ENCODE results near the gene GCLM.

GCLM gene

DNA sequence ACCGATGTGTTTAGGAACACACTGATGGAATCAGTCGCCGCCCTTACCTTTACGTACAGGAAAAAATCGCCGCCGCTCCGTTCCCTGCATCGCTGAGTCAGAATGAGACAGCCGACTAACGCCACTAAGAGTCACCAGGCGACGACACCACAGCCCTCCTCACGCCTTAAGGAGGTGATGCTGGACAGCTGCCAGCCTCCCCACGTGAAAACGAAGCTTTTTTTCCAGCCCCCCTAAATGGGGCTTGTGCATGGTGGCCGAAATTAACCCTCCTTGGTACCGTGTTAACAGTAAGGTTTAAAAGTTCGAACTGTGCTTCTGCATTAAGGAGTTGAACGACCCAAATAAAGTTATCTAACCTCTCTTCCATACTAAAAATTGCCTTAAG lies 30.7 kb downstream of the GCLM start:
- TF ChIP-seq SIN3A (IDR thresholded peaks at IDR 0.05; ENCODE audit: borderline replicate concordance, insufficient read depth, low read length): no peak
- TF ChIP-seq, protein P1, sequence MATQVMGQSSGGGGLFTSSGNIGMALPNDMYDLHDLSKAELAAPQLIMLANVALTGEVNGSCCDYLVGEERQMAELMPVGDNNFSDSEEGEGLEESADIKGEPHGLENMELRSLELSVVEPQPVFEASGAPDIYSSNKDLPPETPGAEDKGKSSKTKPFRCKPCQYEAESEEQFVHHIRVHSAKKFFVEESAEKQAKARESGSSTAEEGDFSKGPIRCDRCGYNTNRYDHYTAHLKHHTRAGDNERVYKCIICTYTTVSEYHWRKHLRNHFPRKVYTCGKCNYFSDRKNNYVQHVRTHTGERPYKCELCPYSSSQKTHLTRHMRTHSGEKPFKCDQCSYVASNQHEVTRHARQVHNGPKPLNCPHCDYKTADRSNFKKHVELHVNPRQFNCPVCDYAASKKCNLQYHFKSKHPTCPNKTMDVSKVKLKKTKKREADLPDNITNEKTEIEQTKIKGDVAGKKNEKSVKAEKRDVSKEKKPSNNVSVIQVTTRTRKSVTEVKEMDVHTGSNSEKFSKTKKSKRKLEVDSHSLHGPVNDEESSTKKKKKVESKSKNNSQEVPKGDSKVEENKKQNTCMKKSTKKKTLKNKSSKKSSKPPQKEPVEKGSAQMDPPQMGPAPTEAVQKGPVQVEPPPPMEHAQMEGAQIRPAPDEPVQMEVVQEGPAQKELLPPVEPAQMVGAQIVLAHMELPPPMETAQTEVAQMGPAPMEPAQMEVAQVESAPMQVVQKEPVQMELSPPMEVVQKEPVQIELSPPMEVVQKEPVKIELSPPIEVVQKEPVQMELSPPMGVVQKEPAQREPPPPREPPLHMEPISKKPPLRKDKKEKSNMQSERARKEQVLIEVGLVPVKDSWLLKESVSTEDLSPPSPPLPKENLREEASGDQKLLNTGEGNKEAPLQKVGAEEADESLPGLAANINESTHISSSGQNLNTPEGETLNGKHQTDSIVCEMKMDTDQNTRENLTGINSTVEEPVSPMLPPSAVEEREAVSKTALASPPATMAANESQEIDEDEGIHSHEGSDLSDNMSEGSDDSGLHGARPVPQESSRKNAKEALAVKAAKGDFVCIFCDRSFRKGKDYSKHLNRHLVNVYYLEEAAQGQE (IDR thresholded peaks at IDR 0.05; ENCODE audit: insufficient read depth in 1 of 2, low read depth in 2 of 2, low read length in 2 of 2): peak in 1 of 2 experiments; percentile 55; a peak in 1 of 4 replicates

DNA sequence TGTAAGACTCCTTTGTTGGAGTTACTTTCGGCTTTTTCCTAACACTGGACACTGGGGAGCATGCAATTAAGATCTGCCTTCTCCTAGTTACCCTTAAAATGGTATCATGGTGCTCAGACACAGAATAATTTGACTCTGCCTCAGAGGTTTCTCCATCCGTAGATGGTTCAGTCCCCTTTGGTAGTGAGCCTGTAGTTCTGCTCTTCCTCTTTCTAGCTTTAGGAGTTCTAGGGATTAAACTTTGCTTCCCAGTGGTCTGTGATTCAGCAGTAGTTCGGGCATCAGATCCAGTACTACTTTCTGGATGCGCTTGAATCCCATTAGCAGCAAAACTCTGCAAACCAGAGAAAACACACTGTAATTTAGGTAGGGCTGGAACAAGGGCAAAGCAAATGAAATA lies 31.7 kb downstream of the GCLM start:
- TF ChIP-seq POLR2AphosphoS5 (IDR thresholded peaks at IDR 0.05; ENCODE audit: low read depth, low read length) (no peak), SIN3A (IDR thresholded peaks at IDR 0.05; ENCODE audit: borderline replicate concordance, insufficient read depth, low read length) (no peak), TAF1 (IDR thresholded peaks at IDR 0.05; ENCODE audit: borderline replicate concordance, insufficient read depth, low read length) (no peak)
- TF ChIP-seq, protein P1 (IDR thresholded peaks at IDR 0.05; ENCODE audit: insufficient read depth in 1 of 2, low read depth in 2 of 2, low read length in 2 of 2): no peak

DNA sequence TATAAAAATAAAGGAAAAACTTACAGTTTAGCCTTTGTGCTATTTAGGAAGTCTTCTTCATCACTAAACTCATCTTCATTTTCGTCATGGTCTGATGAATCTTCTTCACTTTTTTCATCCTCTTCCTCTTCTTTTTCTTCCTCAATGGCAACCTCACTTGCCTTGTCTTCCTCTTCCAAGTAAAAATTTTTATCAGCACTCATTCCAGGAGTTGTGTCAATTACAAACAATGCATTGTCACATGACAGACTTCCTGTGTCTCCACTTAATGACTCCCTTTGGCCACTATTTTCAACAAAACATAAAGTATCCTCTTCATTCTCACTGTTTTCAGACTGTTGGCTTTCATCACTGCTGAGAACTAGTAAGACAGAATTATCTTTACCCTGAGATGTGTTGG lies 33.0 kb downstream of the GCLM start:
- no peak for TF ChIP-seq POLR2AphosphoS5 (IDR thresholded peaks at IDR 0.05; ENCODE audit: low read depth, low read length)
- no peak for TF ChIP-seq FOXP2 (optimal IDR thresholded peaks at IDR 0.05; ENCODE audit: borderline replicate concordance, extremely low read depth, extremely low read length, insufficient read depth)
- no peak for TF ChIP-seq SIN3A (IDR thresholded peaks at IDR 0.05; ENCODE audit: borderline replicate concordance, insufficient read depth, low read length)
- no peak for TF ChIP-seq TAF1 (IDR thresholded peaks at IDR 0.05; ENCODE audit: borderline replicate concordance, insufficient read depth, low read length)
- TF ChIP-seq, protein P1 (IDR thresholded peaks at IDR 0.05; ENCODE audit: insufficient read depth in 1 of 2, low read depth in 2 of 2, low read length in 2 of 2): no peak

DNA sequence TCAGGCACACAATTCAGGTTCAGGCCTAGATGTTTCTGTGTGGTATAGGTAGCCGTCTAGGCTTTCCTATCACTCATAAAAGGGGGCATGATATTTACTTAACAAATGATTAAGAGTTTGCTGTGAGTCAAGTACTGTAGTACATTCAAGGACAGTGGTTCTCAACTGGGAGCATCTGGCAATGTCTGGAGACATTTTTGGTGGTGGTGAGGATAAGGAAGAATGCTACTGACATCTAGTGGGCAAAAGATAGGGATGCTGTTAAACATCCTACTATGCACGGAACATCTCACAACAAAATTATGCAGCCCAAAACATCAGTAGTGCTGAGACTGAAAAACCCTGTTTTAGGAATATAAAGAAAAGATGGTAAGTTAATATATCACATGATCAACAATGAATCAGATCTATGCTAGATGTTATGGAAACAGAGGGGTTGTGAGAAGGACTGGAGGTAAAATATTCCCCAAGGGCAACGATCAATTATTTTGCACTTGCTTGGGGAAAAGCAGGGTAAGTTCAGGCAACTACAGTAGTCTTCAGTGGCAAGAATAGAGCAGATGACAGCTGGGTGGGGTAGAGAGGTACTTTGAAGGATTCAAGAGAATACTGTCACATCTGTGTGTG lies 35.1 kb downstream of the GCLM start:
- TF ChIP-seq FOXP2 (optimal IDR thresholded peaks at IDR 0.05; ENCODE audit: borderline replicate concordance, extremely low read depth, extremely low read length, insufficient read depth): no peak
- TF ChIP-seq TAF1 (IDR thresholded peaks at IDR 0.05; ENCODE audit: borderline replicate concordance, insufficient read depth, low read length): no peak
- TF ChIP-seq, protein P1 (IDR thresholded peaks at IDR 0.05; ENCODE audit: insufficient read depth in 1 of 2, low read depth in 2 of 2, low read length in 2 of 2): no peak

DNA sequence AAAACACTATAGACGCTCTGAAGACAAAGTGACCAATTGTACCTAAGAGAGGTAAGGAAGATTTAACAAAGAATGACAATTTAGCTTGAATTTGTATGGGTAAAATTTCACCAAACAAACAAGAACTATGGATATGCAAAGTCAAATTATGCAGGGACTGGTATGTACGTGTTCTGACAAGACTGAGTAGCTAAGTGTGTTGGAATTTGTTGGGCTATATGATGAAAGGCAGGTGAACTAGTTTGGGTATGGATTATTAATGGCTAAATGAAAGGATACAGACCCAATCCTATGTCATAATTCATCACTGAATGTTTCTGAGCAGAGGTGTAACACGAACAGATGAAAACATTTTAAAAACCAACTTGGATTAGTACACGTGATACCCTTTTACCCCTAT lies 37.9 kb downstream of the GCLM start:
- no peak for TF ChIP-seq FOXP2 (optimal IDR thresholded peaks at IDR 0.05; ENCODE audit: borderline replicate concordance, extremely low read depth, extremely low read length, insufficient read depth)
- TF ChIP-seq, protein P1 (IDR thresholded peaks at IDR 0.05; ENCODE audit: insufficient read depth in 1 of 2, low read depth in 2 of 2, low read length in 2 of 2): no peak
- TF ChIP-seq SIN3A (IDR thresholded peaks at IDR 0.05; ENCODE audit: borderline replicate concordance, insufficient read depth, low read length): no peak
- TF ChIP-seq POLR2AphosphoS5 (IDR thresholded peaks at IDR 0.05; ENCODE audit: low read depth, low read length): no peak
- no peak for TF ChIP-seq TAF1 (IDR thresholded peaks at IDR 0.05; ENCODE audit: borderline replicate concordance, insufficient read depth, low read length)

All from PFSK-1 (cell line).